ENCODE results near the gene FAM83D.

FAM83D gene

DNA sequence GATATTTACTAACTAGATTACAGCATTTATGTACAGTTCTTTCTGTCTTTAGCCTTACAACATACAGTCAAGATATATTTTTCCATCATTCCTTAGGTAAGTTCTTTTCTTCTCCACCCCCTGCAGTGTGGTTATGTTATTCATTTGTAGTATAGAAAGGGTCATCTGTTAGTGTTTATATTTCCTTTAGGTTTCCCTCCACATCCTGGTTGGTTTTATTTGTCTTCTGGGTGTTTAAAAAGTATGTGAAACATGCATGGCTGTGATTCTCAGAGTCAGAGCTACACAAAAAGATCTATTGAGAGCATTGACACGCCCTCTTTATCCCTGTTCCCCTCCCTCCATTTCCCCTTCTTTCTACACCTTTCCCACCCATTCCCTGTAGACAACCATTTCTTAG, 56.1 kb downstream of the FAM83D start:
- H3K4me2 ChIP-seq (ENCODE audit: low read length): no peak overlapping the region
- peaks cover 16% of the 10 kb centered on the region for H3K4me1 ChIP-seq (ENCODE audit: control insufficient read depth, low read length)
- no peaks in the 10 kb centered on the region; the same call in 1 of the 2 replicates for H4K20me1 ChIP-seq (ENCODE audit: control insufficient read depth, insufficient read depth, low read depth, low read length)
- no peak overlapping the region for H3K27ac ChIP-seq (ENCODE audit: low read depth, low read length)
- no peak overlapping the region for H3K4me3 ChIP-seq (ENCODE audit: low read length)
- TF ChIP-seq, protein P1, sequence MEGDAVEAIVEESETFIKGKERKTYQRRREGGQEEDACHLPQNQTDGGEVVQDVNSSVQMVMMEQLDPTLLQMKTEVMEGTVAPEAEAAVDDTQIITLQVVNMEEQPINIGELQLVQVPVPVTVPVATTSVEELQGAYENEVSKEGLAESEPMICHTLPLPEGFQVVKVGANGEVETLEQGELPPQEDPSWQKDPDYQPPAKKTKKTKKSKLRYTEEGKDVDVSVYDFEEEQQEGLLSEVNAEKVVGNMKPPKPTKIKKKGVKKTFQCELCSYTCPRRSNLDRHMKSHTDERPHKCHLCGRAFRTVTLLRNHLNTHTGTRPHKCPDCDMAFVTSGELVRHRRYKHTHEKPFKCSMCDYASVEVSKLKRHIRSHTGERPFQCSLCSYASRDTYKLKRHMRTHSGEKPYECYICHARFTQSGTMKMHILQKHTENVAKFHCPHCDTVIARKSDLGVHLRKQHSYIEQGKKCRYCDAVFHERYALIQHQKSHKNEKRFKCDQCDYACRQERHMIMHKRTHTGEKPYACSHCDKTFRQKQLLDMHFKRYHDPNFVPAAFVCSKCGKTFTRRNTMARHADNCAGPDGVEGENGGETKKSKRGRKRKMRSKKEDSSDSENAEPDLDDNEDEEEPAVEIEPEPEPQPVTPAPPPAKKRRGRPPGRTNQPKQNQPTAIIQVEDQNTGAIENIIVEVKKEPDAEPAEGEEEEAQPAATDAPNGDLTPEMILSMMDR (IDR thresholded peaks at IDR 0.05; ENCODE audit: low read depth, low read length, poor library complexity, severe bottlenecking): no peak
- no peak for TF ChIP-seq EZH2phosphoT487 (IDR thresholded peaks at IDR 0.05; ENCODE audit: borderline replicate concordance, low read length)
- peaks cover 26% of the 10 kb centered on the region for H3K36me3 ChIP-seq (ENCODE audit: control insufficient read depth, low read length)
- H3K79me2 ChIP-seq (ENCODE audit: control insufficient read depth, low read length): peaks cover 14% of the 10 kb centered on the region
- H3K27me3 ChIP-seq (ENCODE audit: control insufficient read depth, low read length): no peaks in the 10 kb centered on the region
- H3F3A ChIP-seq (ENCODE audit: control insufficient read depth, insufficient read depth): peaks cover 4% of the 10 kb centered on the region; the same call in 1 of the 2 replicates
- no peaks in the 10 kb centered on the region for H3K9me3 ChIP-seq (ENCODE audit: control insufficient read depth, insufficient read depth, low read length)
- no peaks in the 10 kb centered on the region for H3K9me2 ChIP-seq (replicated peaks; ENCODE audit: control insufficient read depth, low read length)

DNA sequence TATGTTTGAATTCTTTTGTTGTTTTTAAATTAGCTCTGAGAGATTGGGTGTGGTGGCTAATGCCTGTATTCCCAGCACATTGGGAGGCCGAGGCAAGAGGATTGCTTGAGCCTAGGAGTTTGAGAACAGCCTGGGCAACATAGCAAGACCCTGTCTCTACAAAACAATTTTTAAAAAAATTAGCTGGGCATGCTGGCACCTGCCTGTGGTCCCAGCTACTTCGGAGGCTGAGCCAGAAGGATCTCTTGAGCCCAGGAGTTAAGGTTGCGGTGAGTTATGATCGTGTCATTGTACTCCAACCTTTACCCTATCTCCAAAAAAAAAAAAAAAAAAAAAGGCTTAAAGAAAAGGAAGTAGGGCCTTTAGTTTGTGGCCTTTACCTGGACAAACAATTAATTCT, 58.8 kb downstream of the FAM83D start:
- Histone ChIP-seq H3K4me2 (ENCODE audit: low read length) (no peak overlapping the region), H3K4me3 (ENCODE audit: low read length) (no peak overlapping the region), H3K27ac (ENCODE audit: low read depth, low read length) (peak overlapping the region; percentile 12; the same call in 1 of the 2 replicates), H3K4me1 (ENCODE audit: control insufficient read depth, low read length) (peaks cover 19% of the 10 kb centered on the region), H3F3A (ENCODE audit: control insufficient read depth, insufficient read depth) (peaks cover 4% of the 10 kb centered on the region; the same call in 1 of the 2 replicates), H3K27me3 (ENCODE audit: control insufficient read depth, low read length) (no peaks in the 10 kb centered on the region), H3K9me3 (ENCODE audit: control insufficient read depth, insufficient read depth, low read length) (no peaks in the 10 kb centered on the region), H4K20me1 (ENCODE audit: control insufficient read depth, insufficient read depth, low read depth, low read length) (no peaks in the 10 kb centered on the region; the same call in 1 of the 2 replicates), H3K79me2 (ENCODE audit: control insufficient read depth, low read length) (peaks cover 6% of the 10 kb centered on the region; the same call in 1 of the 2 replicates), H3K36me3 (ENCODE audit: control insufficient read depth, low read length) (peaks cover 30% of the 10 kb centered on the region), H3K9me2 (replicated peaks; ENCODE audit: control insufficient read depth, low read length) (no peaks in the 10 kb centered on the region)
- no peak for TF ChIP-seq EZH2phosphoT487 (IDR thresholded peaks at IDR 0.05; ENCODE audit: borderline replicate concordance, low read length)
- TF ChIP-seq, protein P1 (IDR thresholded peaks at IDR 0.05; ENCODE audit: low read depth, low read length, poor library complexity, severe bottlenecking): no peak

DNA sequence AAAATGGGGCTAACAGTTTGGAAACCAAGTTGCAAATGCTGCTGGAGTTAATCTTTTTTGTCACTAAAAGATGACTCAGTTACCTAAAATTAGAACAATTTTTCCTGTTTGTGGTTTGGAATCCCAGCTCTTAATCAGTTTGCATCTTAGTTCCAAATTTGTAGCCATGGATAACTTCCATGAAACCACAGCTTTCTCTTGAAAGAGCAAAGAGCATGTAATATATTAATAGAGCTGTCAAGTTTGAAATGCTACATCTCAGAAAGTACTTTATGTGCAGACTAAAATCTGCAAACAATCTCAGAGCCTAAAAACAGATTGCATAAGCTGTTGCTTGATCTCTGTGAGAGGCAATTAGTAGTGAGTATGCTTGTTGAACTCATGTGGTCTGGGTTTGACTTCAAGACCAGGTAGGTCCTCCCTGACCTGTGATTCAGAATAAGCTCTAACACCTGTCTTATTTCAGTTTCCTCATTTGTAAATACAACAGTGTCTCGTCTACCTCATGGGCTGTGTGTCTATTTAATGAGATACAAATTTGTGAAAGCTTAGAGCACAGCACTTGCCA, 59.5 kb downstream of the FAM83D start:
- Histone ChIP-seq H4K20me1 (ENCODE audit: control insufficient read depth, insufficient read depth, low read depth, low read length) (no peaks in the 10 kb centered on the region; the same call in 1 of the 2 replicates), H3K4me3 (ENCODE audit: low read length) (no peak overlapping the region), H3F3A (ENCODE audit: control insufficient read depth, insufficient read depth) (peaks cover 4% of the 10 kb centered on the region; the same call in 1 of the 2 replicates), H3K4me2 (ENCODE audit: low read length) (0 out of 2 replicates have a peak overlapping the region, but pooled peaks have one; percentile 16), H3K9me3 (ENCODE audit: control insufficient read depth, insufficient read depth, low read length) (no peaks in the 10 kb centered on the region), H3K79me2 (ENCODE audit: control insufficient read depth, low read length) (peaks cover 2% of the 10 kb centered on the region; the same call in 1 of the 2 replicates), H3K36me3 (ENCODE audit: control insufficient read depth, low read length) (peaks cover 30% of the 10 kb centered on the region), H3K27me3 (ENCODE audit: control insufficient read depth, low read length) (no peaks in the 10 kb centered on the region), H3K27ac (ENCODE audit: low read depth, low read length) (peak overlapping the region; percentile 12), H3K4me1 (ENCODE audit: control insufficient read depth, low read length) (peaks cover 19% of the 10 kb centered on the region), H3K9me2 (replicated peaks; ENCODE audit: control insufficient read depth, low read length) (no peaks in the 10 kb centered on the region)
- TF ChIP-seq EZH2phosphoT487 (IDR thresholded peaks at IDR 0.05; ENCODE audit: borderline replicate concordance, low read length): no peak
- TF ChIP-seq, protein P1 (IDR thresholded peaks at IDR 0.05; ENCODE audit: low read depth, low read length, poor library complexity, severe bottlenecking): no peak
